IMR-90 (cell line): Measurements from ENCODE around the gene C1orf105.

ENCODE experiments used
- CEBPB ChIP-seq: IDR thresholded peaks from 2 replicates; pipeline ENCODE4 v1.6.1; 2012; ENCODE audit warnings: low read depth, low read length, improper control_type of control experiment
- CTCF ChIP-seq: conservative IDR thresholded peaks from 2 replicates; pipeline ENCODE4 v1.5.1; 2012; ENCODE audit warnings: mild to moderate bottlenecking, low read depth, low read length, improper control_type of control experiment
- FOS ChIP-seq: fragments of 150-350 bp; IDR thresholded peaks from 2 replicates; pipeline ENCODE4 v1.6.1; 2016; ENCODE audit warnings: low read depth, low read length
- MAZ ChIP-seq: IDR thresholded peaks from 2 replicates; pipeline ENCODE4 v1.6.1; 2012; ENCODE audit warnings: low read depth, mild to moderate bottlenecking, low read length, improper control_type of control experiment, moderate library complexity, borderline replicate concordance
- MXI1 ChIP-seq: IDR thresholded peaks from 2 replicates; pipeline ENCODE4 v1.6.1; 2012; ENCODE audit warnings: low read depth, mild to moderate bottlenecking, low read length, moderate library complexity, borderline replicate concordance
- POLR2A ChIP-seq: IDR thresholded peaks from 2 replicates; pipeline ENCODE4 v1.6.1; 2012; ENCODE audit warnings: mild to moderate bottlenecking, low read depth, low read length
- RAD21 ChIP-seq: IDR thresholded peaks from 2 replicates; pipeline ENCODE4 v1.6.1; 2012; ENCODE audit warnings: low read length, improper control_type of control experiment
- RCOR1 ChIP-seq: IDR thresholded peaks from 2 replicates; pipeline ENCODE4 v1.6.1; 2012; ENCODE audit warnings: mild to moderate bottlenecking, low read length, improper control_type of control experiment; ENCODE audit not compliant: insufficient replicate concordance
- RFX5 ChIP-seq: IDR thresholded peaks from 2 replicates; pipeline ENCODE4 v1.8.0; 2012; ENCODE audit warnings: low read depth, mild to moderate bottlenecking, low read length, moderate library complexity
- SMC3 ChIP-seq: fragments of 150-350 bp; IDR thresholded peaks from 2 replicates; pipeline ENCODE4 v1.6.1; 2016; ENCODE audit warnings: low read depth, mild to moderate bottlenecking, antibody characterized with exemption, low read length, moderate library complexity
- USF2 ChIP-seq: fragments of 150-350 bp; IDR thresholded peaks from 2 replicates; pipeline ENCODE4 v1.6.1; 2017; ENCODE audit warnings: mild to moderate bottlenecking, antibody characterized with exemption, low read length, low read depth

- TF ChIP-seq CTCF (no peak), POLR2A (no peak), MXI1 (no peak), RAD21 (no peak), CEBPB (no peak), USF2 (no peak), RFX5 (no peak), SMC3 (no peak), RCOR1 (no peak), MAZ (no peak), FOS (no peak)
These were observed 10.7 kb downstream of the C1orf105 start for GRCh38 chr1:172431204-172431603.
